Measurements from ENCODE around the gene LMBRD1. TPM values are rescaled to one million over a fixed set of nuclear protein-coding genes. Genes with fewer than 3 reads are reported as not detected.

Gene LMBRD1
- total RNA-seq, 1 donor from 2014 or later = 26.5 TPM

GRCh38 chr6:69820438-69820837 is 23.6 kb upstream of the LMBRD1 start:
- Mint-ChIP-seq H3K36me3 (ENCODE audit: low read depth, unreplicated experiment) (peaks cover 3% of the 10 kb centered on the region), H3K4me1 (ENCODE audit: unreplicated experiment) (peaks cover 16% of the 10 kb centered on the region), H3K4me3 (ENCODE audit: unreplicated experiment) (peak overlapping the region; percentile 13), H3K27me3 (ENCODE audit: unreplicated experiment) (no peaks in the 10 kb centered on the region), H3K27ac (ENCODE audit: unreplicated experiment) (no peak overlapping the region), H3K9me3 (ENCODE audit: unreplicated experiment) (no peaks in the 10 kb centered on the region)
- no peak for DNase-seq (ENCODE audit: low spot score)
- no peak for TF ChIP-seq CTCF (IDR thresholded peaks at IDR 0.05; ENCODE audit: unreplicated experiment)

GRCh38 chr6:69820018-69820417 is 23.2 kb upstream of the LMBRD1 start:
- Mint-ChIP-seq H3K9me3 (ENCODE audit: unreplicated experiment) (no peaks in the 10 kb centered on the region), H3K27ac (ENCODE audit: unreplicated experiment) (no peak overlapping the region), H3K36me3 (ENCODE audit: low read depth, unreplicated experiment) (peaks cover 3% of the 10 kb centered on the region), H3K4me3 (ENCODE audit: unreplicated experiment) (no peak overlapping the region), H3K4me1 (ENCODE audit: unreplicated experiment) (peaks cover 20% of the 10 kb centered on the region), H3K27me3 (ENCODE audit: unreplicated experiment) (no peaks in the 10 kb centered on the region)
- DNase-seq (ENCODE audit: low spot score) = no peak
- TF ChIP-seq CTCF (IDR thresholded peaks at IDR 0.05; ENCODE audit: unreplicated experiment) = no peak

- Mint-ChIP-seq H3K27ac (ENCODE audit: unreplicated experiment) (no peak overlapping the region), H3K4me3 (ENCODE audit: unreplicated experiment) (no peak overlapping the region), H3K36me3 (ENCODE audit: low read depth, unreplicated experiment) (peaks cover 3% of the 10 kb centered on the region), H3K4me1 (ENCODE audit: unreplicated experiment) (peaks cover 26% of the 10 kb centered on the region), H3K9me3 (ENCODE audit: unreplicated experiment) (no peaks in the 10 kb centered on the region), H3K27me3 (ENCODE audit: unreplicated experiment) (no peaks in the 10 kb centered on the region)
- no peak for TF ChIP-seq CTCF (IDR thresholded peaks at IDR 0.05; ENCODE audit: unreplicated experiment)
- DNase-seq (ENCODE audit: low spot score) = no peak
Measured at GRCh38 chr6:69819138-69819537, 22.3 kb upstream of the LMBRD1 start.

GRCh38 chr6:69818223-69818930 is 21.6 kb upstream of the LMBRD1 start:
- DNase-seq (ENCODE audit: low spot score) = no peak
- no peak for TF ChIP-seq CTCF (IDR thresholded peaks at IDR 0.05; ENCODE audit: unreplicated experiment)
- Mint-ChIP-seq H3K4me1 (ENCODE audit: unreplicated experiment) (peaks cover 32% of the 10 kb centered on the region), H3K27me3 (ENCODE audit: unreplicated experiment) (no peaks in the 10 kb centered on the region), H3K4me3 (ENCODE audit: unreplicated experiment) (no peak overlapping the region), H3K36me3 (ENCODE audit: low read depth, unreplicated experiment) (peaks cover 3% of the 10 kb centered on the region), H3K9me3 (ENCODE audit: unreplicated experiment) (no peaks in the 10 kb centered on the region), H3K27ac (ENCODE audit: unreplicated experiment) (no peak overlapping the region)

GRCh38 chr6:69817358-69817757 is 20.5 kb upstream of the LMBRD1 start:
- Mint-ChIP-seq H3K4me1 (ENCODE audit: unreplicated experiment) (peaks cover 37% of the 10 kb centered on the region), H3K4me3 (ENCODE audit: unreplicated experiment) (no peak overlapping the region), H3K36me3 (ENCODE audit: low read depth, unreplicated experiment) (peaks cover 3% of the 10 kb centered on the region), H3K27me3 (ENCODE audit: unreplicated experiment) (no peaks in the 10 kb centered on the region), H3K27ac (ENCODE audit: unreplicated experiment) (no peak overlapping the region), H3K9me3 (ENCODE audit: unreplicated experiment) (no peaks in the 10 kb centered on the region)
- no peak for DNase-seq (ENCODE audit: low spot score)
- no peak for TF ChIP-seq CTCF (IDR thresholded peaks at IDR 0.05; ENCODE audit: unreplicated experiment)

Measured in endothelial cell (in vitro differentiated cells).